Measurements from ENCODE around the gene FGD2.

- TF ChIP-seq POLR2AphosphoS5 (IDR thresholded peaks at IDR 0.05), result no peak
- no peak for TF ChIP-seq CTCF (IDR thresholded peaks at IDR 0.05)
- TF ChIP-seq POLR2A (IDR thresholded peaks at IDR 0.05), result no peak
These were observed 36.7 kb downstream of the FGD2 start for GRCh38 chr6:37042150-37042549.

Data from prostate gland (tissue), 2 donors.